Esophagus squamous epithelium (tissue), 5 donors: ENCODE results near the gene TPM1. TPM values are rescaled to one million over a fixed set of nuclear protein-coding genes. Genes with fewer than 3 reads are reported as not detected.
"Not testable (repeated sequence)": the region's sequence is repeated elsewhere in the genome, so short reads cannot be mapped to it uniquely, and the experiment has no call there.

Source experiments
- DNase-seq: peaks from one replicate; lab custom pipeline; 2025; lab: John Stamatoyannopoulos, UW
- H3K27ac ChIP-seq, 4 donors: fragments of 200-600 bp; sonication (generic); one replicate each; pipeline ENCODE4 v1.5.1; 2016 to 2019; ENCODE audit warnings: mild to moderate bottlenecking in 1 of 4
- H3K27me3 ChIP-seq, 4 donors: fragments of 200-600 bp; sonication (generic); 1 replicate in 3 of 4; 2 replicates in 1 of 4; pipeline versions ENCODE4 v1.5.1 to v1.6.0; 2017 to 2021; ENCODE audit warnings: antibody characterized with exemption in 1 of 4
- H3K36me3 ChIP-seq, 3 donors: fragments of 200-600 bp; sonication (generic); one replicate each; pipeline ENCODE4 v1.5.1; 2016 to 2019
- H3K4me1 ChIP-seq, 3 donors: fragments of 200-600 bp; sonication (generic); one replicate each; pipeline ENCODE4 v1.5.1; 2017 to 2019
- H3K4me3 ChIP-seq, 4 donors: fragments of 200-600 bp; sonication (generic); 1 replicate in 3 of 4; 2 replicates in 1 of 4; pipeline ENCODE4 v1.5.1; 2016 to 2019; ENCODE audit warnings: mild to moderate bottlenecking in 2 of 4, moderate library complexity in 1 of 4
- H3K9me3 ChIP-seq, 3 donors: fragments of 200-600 bp; sonication (generic); one replicate each; pipeline ENCODE4 v1.5.1; 2016 to 2019
- CTCF ChIP-seq, 6 experiments: fragments of 450-650 bp in 4 of 6; fragments of 200-600 bp in 2 of 6; sonication (generic) in 2 of 6; IDR thresholded peaks; one replicate each; pipeline ENCODE4 v1.5.1; 2016 to 2019; ENCODE audit warnings: antibody characterized with exemption in 6 of 6, mild to moderate bottlenecking in 4 of 6, moderate library complexity in 4 of 6
- POLR2A ChIP-seq, 4 donors: fragments of 450-650 bp; IDR thresholded peaks; one replicate each; pipeline ENCODE4 v1.6.1; 2017; ENCODE audit warnings: antibody characterized with exemption in 4 of 4, mild to moderate bottlenecking in 4 of 4, moderate library complexity in 3 of 4
- WGBS, 2 donors: methylation state at CpG; one replicate each; pipeline ENCODE4 v1.1.5; 2018; 5-methylcytosine and 5-hydroxymethylcytosine counted together
- intact Hi-C: fragments of 100-400 bp; cut with DNase I; formaldehyde crosslinking; loops from one replicate; pipeline ENCODE4 v1.15.0; 2022
- total RNA-seq, 4 donors: library from RNA; depleted of rRNA; stranded (reverse); fragments of >200 nt; gene quantifications; one replicate each; pipeline ENCODE4 v1.1.0, GENCODE V29; 2016
- donor health status: DM: yes; HTN: yes; CAD: no.

The TPM1 gene
- 100 to 1,000 TPM in 2 of 4 donors, 10 to 100 TPM in 2; 44.3 to 680 (median 138) TPM for total RNA-seq

- intact Hi-C loops: no loop called here
- Histone ChIP-seq H3K4me1 (peaks cover 17 to 39% (median 20%) of the 10 kb centered on the region in 3 donors), H3K27me3 (peaks cover 0 to 70% (median 6%) of the 10 kb centered on the region in 4 donors), H3K27ac (peak within 1 kb of the TSS; percentile 70 to 92 (median 86)), H3K4me3 (peak within 1 kb of the TSS; percentile 35 to 86 (median 70)), H3K36me3 (no peaks in the 10 kb centered on the region), H3K9me3 (no peaks in the 10 kb centered on the region)
- TF ChIP-seq CTCF (IDR thresholded peaks at IDR 0.05) (no peak), POLR2A (IDR thresholded peaks at IDR 0.05) (peak in 2 of 4 donors; percentile 73 to 89)
- WGBS, 2 donors: 11% methylated on average over 12 of the region's 84 CpGs; no CpG with 5 or more reads in 1 of the 2 donors
- no peak for DNase-seq
Measured at GRCh38 chr15:63041974-63042876, at the start of gene TPM1. TPM1 (plus strand) TSS chr15:63042747; CDS start chr15:63042830, 83 bp downstream.

GRCh38 chr15:62993066-62993465 is 49.5 kb upstream of the TPM1 start:
- 90 to 94% methylated on average over 7 of the region's 7 CpGs for WGBS, 2 donors
- intact Hi-C loops: no loop called here
- peaks cover 0 to 7% (median 0%) of the 10 kb centered on the region in 3 donors for H3K4me1 ChIP-seq
- no peak overlapping the region for H3K4me3 ChIP-seq
- no peak for DNase-seq
- TF ChIP-seq POLR2A (IDR thresholded peaks at IDR 0.05): no peak
- TF ChIP-seq CTCF (IDR thresholded peaks at IDR 0.05): no peak
- no peaks in the 10 kb centered on the region for H3K9me3 ChIP-seq
- H3K27ac ChIP-seq: no peak overlapping the region
- H3K27me3 ChIP-seq: peaks cover 0 to 7% (median 0%) of the 10 kb centered on the region in 4 donors
- H3K36me3 ChIP-seq: no peaks in the 10 kb centered on the region

- H3K4me1 ChIP-seq, H3K9me3 ChIP-seq, DNase-seq, H3K36me3 ChIP-seq, intact Hi-C loops, H3K27ac ChIP-seq, H3K4me3 ChIP-seq, H3K27me3 ChIP-seq: not testable (repeated sequence)
- WGBS, 2 donors: 77 to 88% methylated on average over 3 of the region's 4 CpGs
Measured at GRCh38 chr15:62993632-62994031, 48.9 kb upstream of the TPM1 start.

GRCh38 chr15:62994439-62994838 is 48.1 kb upstream of the TPM1 start:
- peaks cover 0 to 7% (median 0%) of the 10 kb centered on the region in 4 donors for H3K27me3 ChIP-seq
- DNase-seq: no peak
- no peak overlapping the region for H3K27ac ChIP-seq
- H3K4me1 ChIP-seq: peaks cover 0 to 4% (median 0%) of the 10 kb centered on the region in 3 donors
- intact Hi-C loops: no loop called here
- no peaks in the 10 kb centered on the region for H3K36me3 ChIP-seq
- no peak overlapping the region for H3K4me3 ChIP-seq
- TF ChIP-seq CTCF (IDR thresholded peaks at IDR 0.05) (no peak), POLR2A (IDR thresholded peaks at IDR 0.05) (no peak)
- 75 to 94% methylated on average over 2 to 4 of the region's 4 CpGs for WGBS, 2 donors
- no peaks in the 10 kb centered on the region for H3K9me3 ChIP-seq

- TF ChIP-seq CTCF (IDR thresholded peaks at IDR 0.05) (no peak), POLR2A (IDR thresholded peaks at IDR 0.05) (no peak)
- 63 to 69% methylated on average over 3 of the region's 3 CpGs for WGBS, 2 donors
- DNase-seq: no peak
- Histone ChIP-seq H3K4me1 (no peaks in the 10 kb centered on the region), H3K36me3 (no peaks in the 10 kb centered on the region), H3K9me3 (no peaks in the 10 kb centered on the region), H3K4me3 (no peak overlapping the region), H3K27me3 (peaks cover 0 to 7% (median 0%) of the 10 kb centered on the region in 4 donors), H3K27ac (no peak overlapping the region)
- intact Hi-C loops: no loop called here
Measured at GRCh38 chr15:62994975-62995681, 47.4 kb upstream of the TPM1 start.
